HK-2 (cell line): Measurements from ENCODE around the gene PRKCB.

Experiments
- DNase-seq: peaks from one replicate; pipeline ENCODE4 v3.0.0-alpha.2; 2018; ENCODE audit not compliant: unreplicated experiment

Gene PRKCB

GRCh38 chr16:23835390-23836077, at the start of gene PRKCB:
Gene PRKCB (plus strand): TSS chr16:23835983.
- peak; percentile 23 for DNase-seq

GRCh38 chr16:23786964-23787561, 48.7 kb upstream of the PRKCB start:
- no peak for DNase-seq

GRCh38 chr16:23788685-23789084, 47.1 kb upstream of the PRKCB start:
- DNase-seq = no peak

DNA sequence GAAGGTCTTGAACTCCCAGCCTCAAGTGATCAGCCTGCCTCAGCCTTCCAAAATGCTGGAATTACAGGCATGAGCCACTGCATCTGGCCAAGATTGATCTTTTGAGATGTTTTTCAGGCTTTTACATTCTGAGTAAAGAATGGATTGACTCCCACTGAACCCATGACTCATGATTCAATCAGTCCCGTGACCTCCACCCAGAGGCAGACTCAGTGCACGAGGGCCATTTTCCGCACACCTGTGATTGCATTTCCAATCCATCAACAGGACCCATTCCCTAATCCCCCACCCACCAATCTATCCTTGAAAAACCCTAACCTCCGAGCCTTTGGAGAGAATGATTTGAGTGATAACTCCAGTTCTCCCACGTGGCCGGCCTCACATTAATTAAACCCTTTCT, 40.4 kb upstream of the PRKCB start:
- DNase-seq = no peak

GRCh38 chr16:23796941-23797340, 38.8 kb upstream of the PRKCB start:
- no peak for DNase-seq

GRCh38 chr16:23801378-23801777, 34.4 kb upstream of the PRKCB start:
- DNase-seq = peak; percentile 63

DNA sequence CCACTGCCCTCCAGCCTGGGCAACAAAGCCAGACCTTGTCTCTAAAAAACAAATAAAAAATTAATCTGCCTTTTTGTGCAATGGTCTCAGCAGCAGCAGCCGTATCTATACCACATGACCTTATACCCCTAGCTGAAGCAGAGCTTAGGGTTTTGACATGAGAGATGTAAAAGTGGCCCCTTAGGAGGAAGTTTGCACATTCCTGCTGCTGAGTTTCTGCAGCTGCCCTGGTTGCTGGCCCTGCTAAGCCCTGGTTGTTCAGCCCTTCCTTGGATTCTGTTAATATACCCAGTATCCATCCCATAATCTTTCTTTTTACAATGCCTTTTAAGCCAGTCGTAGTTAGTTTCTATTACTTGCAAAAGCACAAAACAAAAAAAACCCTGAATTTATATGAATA, 33.0 kb upstream of the PRKCB start:
- DNase-seq = no peak

GRCh38 chr16:23803591-23804123, 32.1 kb upstream of the PRKCB start:
- DNase-seq = peak; percentile 31

- no peak for DNase-seq
Observed at GRCh38 chr16:23807028-23807427, 28.8 kb upstream of the PRKCB start.

DNA sequence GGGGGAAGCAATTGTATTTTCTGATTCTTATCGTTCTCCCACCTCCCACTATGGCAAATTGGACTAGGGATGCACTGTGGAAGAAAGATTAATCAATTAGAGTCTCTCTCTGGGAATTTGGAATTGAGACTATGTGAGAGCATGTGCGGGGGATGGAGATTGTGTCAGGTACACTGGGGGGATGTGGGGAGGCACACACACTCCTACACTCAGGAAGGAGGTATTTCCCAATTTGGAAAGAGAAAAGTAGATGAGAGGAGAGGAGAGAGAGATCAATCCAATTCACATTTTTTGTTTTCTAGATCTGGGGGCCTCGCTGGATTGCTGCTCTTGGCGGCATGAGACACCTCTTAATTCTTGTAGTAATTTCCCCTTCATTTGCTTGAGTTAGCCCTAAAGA, 14.3 kb upstream of the PRKCB start:
- DNase-seq = no peak

DNA sequence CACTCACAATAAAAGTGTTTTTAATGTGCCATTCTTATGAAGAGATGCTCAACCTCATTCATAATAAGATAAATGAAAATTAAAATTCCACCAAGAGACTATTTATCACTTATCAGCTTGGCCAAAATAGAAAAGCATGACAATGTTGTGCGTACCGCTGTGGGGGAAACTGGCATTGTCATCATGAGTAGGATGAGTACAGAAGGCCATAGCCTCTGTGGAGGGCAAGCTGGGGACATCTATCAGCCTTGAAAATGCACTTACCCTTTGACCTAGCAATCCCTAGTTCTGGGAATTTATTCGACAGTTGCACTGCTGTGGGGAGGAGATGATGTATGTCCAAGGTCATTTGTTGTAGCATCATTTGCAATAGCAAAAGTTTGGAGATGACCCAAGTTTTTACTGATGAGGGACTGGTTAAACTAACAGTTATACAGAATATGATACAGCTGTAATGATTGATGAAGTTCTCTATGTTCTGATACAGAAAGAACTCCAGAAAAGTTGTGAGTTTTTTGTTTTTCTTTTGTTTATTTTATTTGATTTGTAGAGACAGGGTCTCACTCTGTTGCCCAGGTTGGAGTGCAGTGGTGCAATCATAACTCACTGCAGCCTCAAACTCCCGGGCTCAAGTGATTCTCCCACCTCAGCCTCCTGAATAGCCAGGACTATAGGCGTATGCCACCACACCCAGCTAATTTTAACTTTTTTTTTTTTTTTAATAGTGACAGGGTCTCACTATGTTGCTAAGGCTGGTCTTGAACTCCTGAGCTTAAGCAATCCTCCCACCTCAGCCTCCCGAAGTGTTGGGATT, 13.7 kb upstream of the PRKCB start:
- DNase-seq = no peak

DNA sequence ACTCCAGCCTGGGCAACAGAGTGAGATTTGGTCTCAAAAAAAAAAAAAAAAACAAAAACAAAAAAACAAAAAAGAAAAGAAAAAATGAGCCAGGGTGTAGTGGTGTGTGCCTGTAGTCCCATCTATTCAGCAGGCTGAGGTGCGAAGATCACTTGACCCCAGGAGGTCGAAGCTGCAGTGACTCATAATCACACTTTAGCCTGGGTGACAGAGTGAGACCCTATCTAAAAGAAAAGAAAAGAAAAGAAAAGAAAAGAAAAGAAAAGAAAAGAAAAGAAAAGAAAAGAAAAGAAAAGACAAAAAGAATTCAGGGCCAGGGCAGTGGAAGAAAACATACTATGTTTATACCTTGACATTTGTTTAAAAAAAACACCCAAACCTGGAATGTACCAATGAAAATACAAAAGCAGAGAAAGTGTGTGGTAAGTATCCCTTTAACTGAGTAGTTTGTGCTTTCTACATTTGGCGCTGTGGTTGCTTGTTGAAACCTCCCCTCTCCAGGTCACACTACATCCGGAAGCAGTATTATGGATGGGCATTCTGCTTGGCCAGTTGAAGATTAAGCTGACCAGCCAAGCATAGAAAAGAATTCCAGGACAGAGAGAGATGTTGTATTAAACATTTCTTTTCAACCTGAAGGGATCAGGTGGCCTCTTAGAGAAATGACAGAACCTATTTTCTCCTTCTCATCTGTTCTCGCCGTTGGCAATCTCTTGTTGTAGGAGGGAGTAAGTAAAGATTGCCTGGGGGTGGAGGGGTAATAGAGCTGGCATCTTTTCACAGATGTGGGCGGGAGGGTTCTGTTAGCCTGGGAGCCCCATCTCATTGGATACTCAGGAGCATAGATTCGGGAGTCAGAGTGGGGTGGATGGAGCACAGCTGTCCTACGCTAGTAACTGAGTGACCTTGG, 12.1 kb upstream of the PRKCB start:
- DNase-seq = peak; percentile 35

DNA sequence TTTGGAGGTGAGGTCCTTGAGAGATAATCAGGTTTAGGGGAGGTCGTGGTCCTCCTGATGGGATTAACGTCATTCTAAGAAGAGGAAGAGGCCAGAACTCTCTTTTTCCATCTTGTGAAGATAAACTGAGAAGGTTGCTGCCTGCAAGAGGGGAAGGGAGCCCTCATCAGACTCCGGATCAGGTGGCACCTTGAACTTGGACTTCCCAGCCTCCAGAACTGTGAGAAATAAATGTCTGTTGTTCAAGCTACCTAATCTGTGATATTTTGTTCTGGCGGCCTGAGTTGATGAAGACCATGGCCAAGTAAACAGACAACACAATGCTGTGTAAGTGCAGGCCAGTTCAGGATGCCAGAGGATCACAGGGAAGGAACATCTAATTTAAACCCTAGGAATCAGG, 10.9 kb upstream of the PRKCB start:
- no peak for DNase-seq

GRCh38 chr16:23826528-23827045, 9.2 kb upstream of the PRKCB start:
- no peak for DNase-seq

- DNase-seq = no peak
Observed at GRCh38 chr16:23827057-23827456, 8.7 kb upstream of the PRKCB start.

DNA sequence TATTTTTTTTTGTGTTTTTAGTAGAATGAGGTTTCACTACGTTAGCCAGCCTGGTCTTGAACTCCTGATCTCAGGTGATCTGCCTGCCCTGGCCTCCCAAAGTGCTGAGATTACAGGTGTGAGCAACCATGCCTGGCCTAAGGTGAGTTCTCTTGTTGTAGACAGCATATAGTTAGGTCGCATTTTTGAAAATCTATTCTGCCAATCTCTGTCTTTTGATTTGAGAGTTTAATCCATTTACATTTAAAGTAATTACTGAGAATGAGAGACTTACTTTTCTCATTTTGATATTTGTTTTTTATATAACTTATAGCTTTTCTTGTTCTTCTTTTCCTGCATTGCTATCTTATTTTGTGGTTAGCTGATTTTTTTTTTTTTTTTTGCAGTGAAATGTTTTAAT, 6.3 kb upstream of the PRKCB start:
- DNase-seq = no peak

DNA sequence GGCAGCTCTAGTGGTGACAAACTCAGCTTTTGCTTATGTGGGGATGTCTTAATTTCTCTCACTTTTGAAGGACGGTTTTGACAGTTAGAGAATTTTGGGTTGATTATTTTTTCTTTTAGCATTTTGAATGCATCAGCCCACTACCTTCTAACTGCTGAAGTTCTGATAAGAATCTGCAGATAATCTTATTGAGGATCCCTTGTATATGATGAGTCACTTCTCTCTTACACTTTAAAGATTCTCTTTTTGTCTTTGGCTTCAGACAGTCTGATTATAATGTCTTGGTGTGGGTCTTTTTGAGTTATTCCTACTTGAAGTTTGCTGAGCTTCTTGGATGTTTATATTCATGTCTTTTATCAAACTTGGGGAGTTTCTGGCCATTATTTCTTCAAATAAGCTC, 5.5 kb upstream of the PRKCB start:
- DNase-seq = no peak

DNA sequence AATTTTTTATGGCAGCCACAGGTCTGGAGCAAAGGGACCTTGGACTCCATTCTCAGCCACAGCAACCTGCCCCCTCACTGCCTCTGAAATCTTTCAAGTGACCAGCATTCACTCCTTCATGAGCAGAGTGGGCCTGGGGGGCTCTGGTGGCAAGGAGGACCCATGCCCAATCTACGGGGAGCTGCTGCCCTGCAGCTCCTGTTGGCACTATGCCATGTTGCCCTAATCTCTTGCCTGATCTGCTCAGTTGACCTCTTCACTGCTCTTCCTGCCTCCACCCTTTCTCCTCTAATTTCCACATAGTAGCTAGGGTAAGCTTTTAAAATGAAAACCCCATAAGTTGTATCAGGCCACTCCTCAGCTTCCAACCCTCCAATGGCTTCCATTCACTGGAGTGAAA, 2.9 kb upstream of the PRKCB start:
- no peak for DNase-seq

GRCh38 chr16:23833504-23833903, 2.3 kb upstream of the PRKCB start:
- no peak for DNase-seq

GRCh38 chr16:23833960-23834685, 1.7 kb upstream of the PRKCB start:
- DNase-seq = no peak

- no peak for DNase-seq
Observed at GRCh38 chr16:23836078-23836403, 258 bp downstream of the PRKCB start.
